A549 (cell line): ENCODE data around the gene BBS9.

Source experiments
- HDAC2 ChIP-seq: fragments of 200-600 bp; sonication (generic); IDR thresholded peaks from 2 replicates; pipeline ENCODE4 v1.6.1; 2016
- POLR2A ChIP-seq: IDR thresholded peaks from 2 replicates; pipeline ENCODE4 v1.6.1; 2012; ENCODE audit warnings: mild to moderate bottlenecking, low read length
- RAD21 ChIP-seq, 2 experiments: fragments of >200 bp in 1 of 2; sonication (Bioruptor Twin) in 1 of 2; formaldehyde crosslinking in 1 of 2; IDR thresholded peaks in 1 of 2; conservative IDR thresholded peaks in 1 of 2; 2 replicates in 1 of 2; 3 replicates in 1 of 2; pipeline ENCODE4 v1.6.1; 2012 to 2018; ENCODE audit warnings: inconsistent platforms in 1 of 2

DNA sequence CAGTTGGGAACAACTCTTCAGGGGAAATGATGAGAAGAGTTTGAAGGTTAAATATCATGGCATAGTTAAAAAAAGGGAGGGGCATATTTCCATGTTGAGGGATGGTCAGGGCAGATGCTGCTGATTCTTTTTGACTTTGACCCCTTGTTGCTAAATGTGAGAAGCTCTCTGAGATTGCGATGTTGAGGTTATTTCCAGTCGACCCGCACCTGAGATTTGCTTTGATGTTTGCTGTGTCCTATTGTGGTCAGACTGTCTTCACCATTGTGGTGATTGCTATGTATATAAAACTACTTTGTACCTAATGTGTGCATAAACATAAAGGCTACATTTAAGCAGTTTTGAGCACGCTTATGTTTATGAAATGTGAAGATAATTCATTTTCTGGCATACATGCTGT lies 90.9 kb downstream of the BBS9 start:
- TF ChIP-seq POLR2A (no peak), HDAC2 (no peak), RAD21 (conservative IDR thresholded peaks at IDR 0.05 in 1 of 2, IDR thresholded peaks at IDR 0.05 in 1 of 2) (no peak)
